GM18519 (cell line): Measurements from ENCODE around the gene ELFN2.
"Not testable (repeated sequence)": the region's sequence is repeated elsewhere in the genome, so short reads cannot be mapped to it uniquely, and the experiment has no call there.

Experiments
- ATAC-seq: cut with Tn5 transposase; IDR thresholded peaks from one replicate; pipeline ENCODE4 v1.9.1; 2021; ENCODE audit warnings: mild to moderate bottlenecking, moderate library complexity; ENCODE audit not compliant: unreplicated experiment, low FRiP score

Gene ELFN2, protein sequence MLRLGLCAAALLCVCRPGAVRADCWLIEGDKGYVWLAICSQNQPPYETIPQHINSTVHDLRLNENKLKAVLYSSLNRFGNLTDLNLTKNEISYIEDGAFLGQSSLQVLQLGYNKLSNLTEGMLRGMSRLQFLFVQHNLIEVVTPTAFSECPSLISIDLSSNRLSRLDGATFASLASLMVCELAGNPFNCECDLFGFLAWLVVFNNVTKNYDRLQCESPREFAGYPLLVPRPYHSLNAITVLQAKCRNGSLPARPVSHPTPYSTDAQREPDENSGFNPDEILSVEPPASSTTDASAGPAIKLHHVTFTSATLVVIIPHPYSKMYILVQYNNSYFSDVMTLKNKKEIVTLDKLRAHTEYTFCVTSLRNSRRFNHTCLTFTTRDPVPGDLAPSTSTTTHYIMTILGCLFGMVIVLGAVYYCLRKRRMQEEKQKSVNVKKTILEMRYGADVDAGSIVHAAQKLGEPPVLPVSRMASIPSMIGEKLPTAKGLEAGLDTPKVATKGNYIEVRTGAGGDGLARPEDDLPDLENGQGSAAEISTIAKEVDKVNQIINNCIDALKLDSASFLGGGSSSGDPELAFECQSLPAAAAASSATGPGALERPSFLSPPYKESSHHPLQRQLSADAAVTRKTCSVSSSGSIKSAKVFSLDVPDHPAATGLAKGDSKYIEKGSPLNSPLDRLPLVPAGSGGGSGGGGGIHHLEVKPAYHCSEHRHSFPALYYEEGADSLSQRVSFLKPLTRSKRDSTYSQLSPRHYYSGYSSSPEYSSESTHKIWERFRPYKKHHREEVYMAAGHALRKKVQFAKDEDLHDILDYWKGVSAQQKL

DNA sequence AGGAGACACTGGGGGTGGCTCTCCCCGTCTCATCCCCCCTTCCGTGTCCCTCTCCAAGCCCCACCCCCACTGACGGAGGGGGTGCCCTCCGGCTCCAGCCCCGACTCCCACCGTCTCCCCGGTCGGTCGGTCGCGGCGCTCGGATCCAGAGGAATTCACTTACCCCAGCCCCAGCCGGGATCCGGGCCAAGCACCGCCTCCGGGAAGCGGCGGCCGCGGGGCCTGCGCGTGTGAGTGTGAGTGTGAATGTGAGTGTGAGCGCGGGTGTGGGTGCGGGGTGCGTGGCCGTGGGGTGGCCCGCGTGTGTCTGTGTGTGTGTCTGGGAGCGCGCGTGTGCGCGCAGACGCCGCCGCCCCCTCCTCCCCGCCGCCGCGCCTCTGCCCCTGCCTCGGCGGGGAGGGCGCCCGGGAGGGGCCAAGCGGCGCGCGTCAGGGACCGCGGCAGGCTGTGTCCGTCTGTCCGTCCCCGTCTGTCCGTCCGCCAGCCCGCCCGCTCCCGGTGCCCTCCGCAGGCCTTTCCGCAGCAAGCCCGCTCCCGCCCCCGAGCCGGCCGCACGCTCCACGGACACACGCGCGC, at the start of gene ELFN2:
Gene ELFN2, minus strand, starts transcription at position 345 of the 576 bp plus-strand sequence. CDS start 51,945 bp downstream, outside the sequence.
- no peak for ATAC-seq

GRCh38 chr22:37476389-37477329, 49.4 kb upstream of the ELFN2 start:
- no peak for ATAC-seq

DNA sequence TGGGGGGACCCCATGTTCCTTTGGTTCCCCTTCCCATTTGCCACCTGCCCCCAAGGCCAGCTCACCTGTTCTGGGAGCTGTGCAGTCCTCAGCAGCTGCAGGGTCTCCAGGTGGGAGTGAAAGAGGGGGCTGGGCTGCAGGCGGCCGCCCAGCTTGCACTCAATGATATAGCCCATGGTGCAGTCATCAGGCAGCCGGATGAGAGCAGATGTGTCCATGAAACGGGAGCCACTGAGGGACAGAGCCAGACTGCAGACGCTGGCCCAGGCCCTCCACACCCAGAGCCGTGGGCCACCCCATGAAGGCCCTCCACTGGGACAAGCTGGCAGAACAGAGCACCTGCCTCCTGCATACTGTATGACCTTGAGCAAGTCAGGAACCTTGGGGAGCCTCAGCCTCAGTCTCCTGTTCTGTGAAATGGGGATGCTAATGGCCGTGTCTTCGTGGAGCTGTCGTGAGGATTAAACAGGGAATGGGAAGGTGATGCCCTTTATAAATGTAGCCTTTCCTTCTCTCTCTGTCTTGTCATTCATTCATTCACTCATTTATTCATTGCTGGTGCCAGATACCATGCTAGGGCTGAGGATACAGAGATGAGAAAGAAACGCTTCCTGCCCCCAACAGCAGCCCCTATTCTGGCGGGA, 47.3 kb upstream of the ELFN2 start:
- no peak for ATAC-seq

- ATAC-seq: no peak
These were observed 46.2 kb upstream of the ELFN2 start for GRCh38 chr22:37473437-37473946.

GRCh38 chr22:37472418-37473006, 45.2 kb upstream of the ELFN2 start:
- ATAC-seq: no peak

DNA sequence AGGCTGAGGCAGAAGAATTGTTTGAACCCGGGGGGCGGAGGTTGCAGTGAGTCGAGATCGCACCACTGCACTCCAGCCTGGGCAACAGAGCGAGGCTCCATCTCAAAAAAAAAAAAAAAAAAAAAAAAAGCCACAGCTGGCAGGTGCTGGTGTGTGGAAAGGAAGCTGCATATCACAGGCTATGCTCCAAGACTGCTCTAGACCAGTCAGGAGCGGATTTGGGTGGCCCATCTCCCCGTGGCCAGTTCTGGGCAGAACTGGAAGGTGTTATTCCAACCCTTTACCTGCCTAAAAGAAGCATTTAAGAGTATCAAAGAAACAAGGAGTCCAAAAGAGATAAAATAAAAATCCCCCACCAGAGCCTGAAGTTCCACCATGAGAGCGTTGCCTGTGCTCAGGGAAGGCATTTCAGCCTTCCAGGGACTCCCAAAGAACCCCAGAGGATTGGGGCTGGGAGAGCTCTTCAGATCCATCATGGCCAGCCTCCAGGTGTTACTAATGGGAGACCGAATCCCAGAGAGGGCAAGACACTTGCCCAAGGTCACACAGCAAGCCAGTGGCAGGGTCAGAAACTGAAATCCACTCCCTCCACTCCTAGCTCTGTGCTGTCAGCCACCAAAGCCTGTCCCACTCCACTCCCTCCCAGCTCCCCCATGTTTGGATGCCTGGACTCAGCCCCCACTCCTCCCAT, 44.6 kb upstream of the ELFN2 start:
- no peak for ATAC-seq

GRCh38 chr22:37470087-37470445, 42.8 kb upstream of the ELFN2 start:
- no peak for ATAC-seq

- no peak for ATAC-seq
These were observed 42.3 kb upstream of the ELFN2 start for GRCh38 chr22:37469416-37470086.

DNA sequence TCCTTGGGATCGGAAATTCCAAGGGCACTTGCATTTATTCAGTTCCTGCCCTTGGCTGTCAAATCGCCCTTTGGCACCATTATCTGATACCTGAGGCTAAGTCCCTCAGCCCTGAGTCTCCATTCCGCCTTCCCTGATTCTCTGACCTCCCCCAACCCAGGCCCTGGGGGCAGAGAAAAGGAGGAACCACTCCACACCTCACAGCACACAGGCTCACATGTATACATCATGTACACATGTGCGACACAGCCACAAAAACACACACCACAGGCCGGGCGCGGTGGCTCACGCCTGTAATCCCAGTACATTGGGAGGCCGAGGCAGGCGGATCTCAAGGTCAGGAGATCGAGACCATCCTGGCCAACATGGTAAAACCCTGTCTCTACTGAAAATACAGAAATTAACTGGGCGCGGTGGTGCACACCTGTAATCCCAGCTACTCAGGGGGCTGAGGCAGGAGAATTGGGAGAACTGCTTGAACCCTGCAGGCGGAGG, 41.0 kb upstream of the ELFN2 start:
- ATAC-seq: not testable (repeated sequence)

GRCh38 chr22:37467391-37467955, 40.2 kb upstream of the ELFN2 start:
- ATAC-seq: no peak

DNA sequence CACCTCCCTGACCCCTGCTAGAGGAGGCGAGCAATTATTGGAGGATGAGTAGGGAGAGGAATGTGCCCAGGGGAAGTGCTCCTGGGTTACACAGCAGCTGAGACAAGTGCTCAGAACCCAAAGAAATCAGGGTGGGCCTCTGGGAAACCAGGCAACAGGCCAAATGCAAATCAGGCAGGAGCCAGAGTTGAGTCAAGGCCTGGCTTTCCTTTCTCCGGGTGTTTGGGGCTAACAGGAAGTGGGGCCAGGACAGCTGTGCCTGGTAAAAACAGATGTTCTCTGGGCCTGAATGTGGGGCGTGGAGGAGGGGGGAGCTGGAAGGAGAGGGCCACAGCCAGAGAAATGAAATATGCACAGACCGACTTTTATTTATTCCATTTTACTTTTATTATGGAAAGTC, 36.9 kb upstream of the ELFN2 start:
- no peak for ATAC-seq

- no peak for ATAC-seq
These were observed 35.7 kb upstream of the ELFN2 start for GRCh38 chr22:37462983-37463382.

GRCh38 chr22:37462436-37462835, 35.2 kb upstream of the ELFN2 start:
- ATAC-seq: no peak

DNA sequence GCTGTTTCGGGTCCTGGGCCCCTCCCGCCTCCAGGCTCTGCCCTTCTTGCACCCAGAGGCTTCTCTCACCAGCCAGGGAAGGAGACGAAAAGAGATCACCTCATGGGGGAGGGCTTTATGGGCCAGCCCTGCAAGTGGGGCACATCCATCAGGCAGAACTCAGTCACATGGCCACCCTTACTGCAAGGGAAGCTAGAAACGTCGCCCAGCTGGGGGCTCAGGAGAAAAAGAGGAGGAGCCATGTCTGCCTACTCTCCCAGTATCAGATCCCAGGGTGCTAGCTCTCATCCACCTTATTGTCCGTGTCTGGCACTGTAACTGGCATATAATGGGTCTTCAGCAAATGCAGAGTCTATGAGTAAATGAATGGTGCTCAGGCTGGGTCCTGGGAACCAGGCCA, 34.7 kb upstream of the ELFN2 start:
- no peak for ATAC-seq

GRCh38 chr22:37460684-37461083, 33.4 kb upstream of the ELFN2 start:
- no peak for ATAC-seq

DNA sequence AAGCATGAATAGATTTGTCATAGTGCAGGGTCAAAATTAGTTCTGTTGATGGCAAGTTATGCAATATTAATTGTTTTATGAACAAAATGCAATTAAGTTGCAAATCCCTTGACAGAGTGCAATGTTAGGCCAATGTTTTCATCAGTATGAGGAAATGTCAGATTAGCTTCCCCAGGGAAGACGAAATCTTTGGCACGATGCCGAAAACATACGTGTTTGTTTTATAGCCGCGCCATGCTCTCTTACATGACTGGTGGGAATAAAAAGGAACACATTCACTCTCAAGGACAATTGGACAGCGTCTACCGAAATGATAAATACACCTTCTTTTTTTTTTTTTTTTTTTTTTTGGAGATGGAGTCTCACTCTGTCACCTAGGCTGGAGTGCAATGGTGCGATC, 31.9 kb upstream of the ELFN2 start:
- ATAC-seq: no peak

DNA sequence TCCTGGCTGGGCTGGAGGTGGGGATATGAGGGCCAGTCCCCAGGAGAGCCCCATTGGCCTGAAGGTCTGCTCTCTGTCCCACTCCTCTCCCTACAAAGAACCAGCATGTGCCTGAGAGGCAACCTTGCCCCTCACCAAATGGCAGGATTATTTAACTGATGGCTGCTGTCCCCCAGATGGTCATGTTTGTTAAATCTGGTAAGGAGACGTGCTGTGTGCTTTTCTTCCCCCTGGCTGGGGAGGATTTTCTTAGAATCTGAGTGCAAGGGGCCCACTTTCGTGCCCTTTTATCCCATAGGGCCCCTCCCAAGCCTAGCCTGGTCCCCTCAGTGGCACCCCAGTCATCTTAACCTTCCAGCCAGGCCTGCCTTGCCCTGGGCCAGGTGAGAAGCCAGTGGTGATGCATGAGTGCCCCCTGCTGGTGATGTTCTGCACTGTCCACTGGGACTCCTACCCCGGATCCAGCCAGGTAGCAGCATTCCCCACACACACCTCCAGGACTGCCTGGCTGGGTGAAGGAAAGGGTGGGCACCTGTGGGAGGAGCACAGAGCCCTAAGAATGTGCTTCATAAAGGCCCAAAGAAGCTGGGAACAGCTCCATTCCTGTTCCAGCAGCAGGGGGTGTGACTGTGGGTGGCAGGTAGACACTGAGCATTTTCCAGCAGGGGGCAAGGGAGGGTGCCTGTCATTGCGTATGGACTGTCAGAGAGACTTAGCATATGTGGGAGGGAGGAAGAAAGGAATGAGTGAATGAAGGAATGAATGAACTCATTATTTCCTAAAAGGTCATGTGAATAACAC, 30.0 kb upstream of the ELFN2 start:
- ATAC-seq: no peak
